NCI-H146 (cell line): ENCODE data around the gene CELA2A.
"Not testable (repeated sequence)": the region's sequence is repeated elsewhere in the genome, so short reads cannot be mapped to it uniquely, and the experiment has no call there.

Experiments used
- DNase-seq: peaks from one replicate; lab custom pipeline; 2025; lab: John Stamatoyannopoulos, UW

Gene CELA2A

DNA sequence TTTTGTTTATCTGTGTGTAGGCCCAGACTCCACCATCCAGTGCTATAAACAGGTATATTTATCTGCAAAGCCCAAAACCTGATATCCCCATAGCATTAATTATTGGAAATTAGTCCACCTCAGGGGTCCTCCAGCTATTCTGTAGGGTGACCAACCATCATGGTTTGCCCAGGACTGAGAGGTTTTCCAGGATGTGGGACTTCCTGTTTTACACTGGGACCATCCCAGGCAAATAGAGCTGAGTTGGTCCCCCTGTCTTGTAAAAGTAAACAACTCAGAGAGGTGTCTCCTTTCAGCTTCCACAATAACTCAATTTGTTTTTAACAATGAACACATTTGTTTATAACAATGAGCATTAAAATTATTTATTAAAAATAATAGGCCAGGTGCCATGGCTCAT, 11.6 kb downstream of the CELA2A start:
- no peak for DNase-seq

DNA sequence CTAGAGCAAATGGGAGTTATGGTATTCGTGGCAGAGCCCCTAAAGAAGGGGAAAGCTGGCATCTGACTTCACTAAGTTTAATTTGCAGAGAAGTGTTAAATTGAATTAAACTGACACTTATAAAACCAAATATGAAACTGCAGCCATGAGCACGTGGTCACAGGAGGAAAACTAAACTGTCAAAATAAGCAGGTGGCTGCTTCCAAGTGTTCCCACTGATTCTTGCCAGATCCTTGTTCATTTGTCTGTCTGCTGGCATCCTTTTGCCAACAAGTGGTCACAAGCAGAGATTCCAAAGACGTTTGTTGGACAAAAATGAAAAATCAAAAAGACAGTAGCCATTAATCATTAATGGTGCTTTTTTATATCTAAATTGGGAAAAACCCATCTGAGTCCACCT, 12.8 kb downstream of the CELA2A start:
- no peak for DNase-seq

DNA sequence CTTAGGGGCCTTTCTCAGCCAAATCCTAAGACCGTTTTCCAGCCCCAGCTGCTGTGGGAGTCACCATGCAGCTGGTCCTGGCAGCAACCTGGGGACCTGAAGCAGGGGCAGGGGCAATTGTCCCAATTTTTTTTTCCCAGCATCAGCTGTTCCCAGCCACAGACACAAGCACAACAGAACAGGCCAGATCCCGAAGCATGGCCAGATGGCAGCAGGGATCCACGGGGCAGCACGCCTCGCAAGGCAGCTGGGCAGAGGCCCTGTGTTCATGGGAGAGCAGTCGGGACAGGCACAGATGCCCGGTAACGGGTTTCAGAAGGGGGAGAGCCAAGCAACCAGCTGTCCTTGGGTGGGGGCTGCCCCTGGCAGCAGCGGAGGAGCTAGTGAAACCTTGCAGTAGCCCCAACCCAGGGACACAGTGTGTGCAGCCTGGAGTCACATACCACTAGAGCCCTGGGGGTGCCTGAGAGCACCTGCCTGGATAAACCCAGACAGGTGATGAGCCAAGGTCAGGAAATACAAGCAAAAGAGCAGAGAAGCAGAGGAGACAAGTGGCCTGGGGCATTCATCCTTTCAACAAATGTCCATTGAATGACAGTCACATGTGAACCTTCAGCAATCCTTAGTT, 13.4 kb downstream of the CELA2A start:
- DNase-seq = peak; percentile 51

GRCh38 chr1:15471067-15471466, 14.5 kb downstream of the CELA2A start:
- DNase-seq = not testable (repeated sequence)

- not testable (repeated sequence) for DNase-seq
These were observed 15.2 kb downstream of the CELA2A start for GRCh38 chr1:15471723-15472122.

DNA sequence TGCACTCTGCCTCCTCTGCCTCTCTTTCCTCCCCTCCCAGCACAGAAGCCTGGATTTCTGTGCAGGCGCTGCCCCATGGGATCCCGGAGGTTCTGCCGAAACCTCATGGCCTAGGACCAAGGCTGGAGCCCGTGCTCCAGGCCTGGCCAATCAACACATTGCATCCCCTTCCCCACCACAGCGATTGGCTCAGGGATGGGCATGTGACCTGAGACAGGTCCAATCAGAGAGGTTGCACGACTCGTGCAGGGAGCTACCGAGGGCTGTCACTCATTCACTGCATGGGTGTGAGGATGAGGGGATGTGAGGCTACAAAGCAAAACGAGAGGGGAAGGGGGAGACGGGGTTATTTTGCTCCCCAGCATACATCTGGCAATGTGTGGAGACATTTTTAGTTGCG, 16.1 kb downstream of the CELA2A start:
- DNase-seq = no peak

DNA sequence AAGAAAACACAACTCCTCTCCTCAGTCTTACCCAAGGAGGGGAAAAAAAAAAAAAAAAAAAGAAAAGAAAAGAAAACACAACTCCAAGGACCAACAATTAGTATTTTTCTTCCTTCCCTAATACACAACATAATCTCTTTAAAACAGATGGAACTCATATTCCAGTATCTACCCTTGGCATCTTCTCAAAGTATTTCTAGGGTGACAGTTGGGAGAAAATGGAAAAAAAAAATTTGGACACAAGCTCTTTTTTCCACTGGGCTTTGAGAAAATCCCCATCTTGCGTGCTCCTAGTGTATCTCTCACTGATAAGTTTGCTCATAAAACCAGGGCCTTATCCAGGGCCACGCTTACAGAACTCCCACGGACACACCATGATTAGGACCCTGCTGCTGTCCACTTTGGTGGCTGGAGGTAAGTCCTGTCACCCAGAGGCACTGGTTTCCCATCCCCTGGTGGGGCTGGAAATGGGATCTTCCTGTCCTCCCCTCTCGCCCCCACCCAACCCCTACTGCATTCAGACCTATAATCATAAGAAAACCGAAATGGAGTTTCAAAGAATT, 19.3 kb downstream of the CELA2A start, which contains the start of gene CELA2B:
TSS of gene CELA2B (plus strand) at position 353 of the 563 bp plus-strand sequence. CDS start at position 375, 22 bp downstream.
- no peak for DNase-seq

GRCh38 chr1:15476927-15477326, 20.4 kb downstream of the CELA2A start:
- no peak for DNase-seq

DNA sequence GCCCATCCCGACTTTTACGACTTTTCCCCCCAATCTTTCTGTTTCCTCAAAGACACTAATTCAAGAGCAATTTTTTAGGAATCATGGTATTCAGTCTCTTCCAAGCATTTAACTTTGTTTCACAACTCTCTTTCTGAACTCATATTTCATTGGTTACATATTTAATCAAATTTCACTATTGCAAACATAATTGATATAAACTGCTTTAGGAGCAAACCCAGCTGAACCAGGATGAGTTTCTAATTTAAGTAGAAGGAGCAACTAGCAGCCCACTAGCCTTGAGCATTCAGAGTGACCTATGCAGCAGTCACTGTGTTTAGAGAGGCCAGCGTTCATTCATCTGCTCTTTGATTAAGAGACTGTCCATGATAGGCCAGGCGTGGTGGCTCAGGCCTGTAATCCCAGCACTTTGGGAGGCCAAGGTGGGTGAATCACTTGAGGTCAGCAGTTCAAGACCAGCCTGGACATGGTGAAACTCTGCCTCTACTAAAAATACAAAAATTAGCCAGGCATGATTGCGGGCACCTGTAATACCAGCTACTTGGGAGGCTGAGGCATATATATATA, 21.2 kb downstream of the CELA2A start:
- DNase-seq = no peak

- no peak for DNase-seq
These were observed 23.3 kb downstream of the CELA2A start for GRCh38 chr1:15479654-15480347.

DNA sequence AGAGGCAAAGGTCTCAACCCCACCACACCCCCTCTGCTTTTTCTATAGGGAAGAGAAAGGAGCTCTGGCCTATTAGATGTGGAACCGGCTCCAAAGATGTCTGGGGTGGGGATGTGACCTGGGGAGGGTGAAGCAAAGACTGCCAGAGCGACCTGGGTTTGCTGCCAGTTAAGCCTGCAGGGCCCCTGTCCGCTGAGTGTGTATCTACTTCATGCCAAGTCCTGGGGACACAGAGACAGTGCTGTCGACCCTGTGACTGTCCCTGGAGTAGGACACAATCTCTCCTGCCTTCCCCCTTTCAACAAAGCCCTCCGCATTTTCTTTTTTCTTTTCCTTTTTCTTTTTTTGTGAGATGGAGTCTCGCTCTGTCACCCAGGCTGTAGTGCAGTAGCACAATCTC, 25.9 kb downstream of the CELA2A start:
- DNase-seq = not testable (repeated sequence)

GRCh38 chr1:15482983-15483543, 26.5 kb downstream of the CELA2A start:
- not testable (repeated sequence) for DNase-seq

- no peak for DNase-seq
These were observed 27.4 kb downstream of the CELA2A start for GRCh38 chr1:15483971-15484370.

GRCh38 chr1:15484443-15484842, 27.9 kb downstream of the CELA2A start:
- DNase-seq = not testable (repeated sequence)

- no peak for DNase-seq
These were observed 29.1 kb downstream of the CELA2A start for GRCh38 chr1:15485636-15486035.

DNA sequence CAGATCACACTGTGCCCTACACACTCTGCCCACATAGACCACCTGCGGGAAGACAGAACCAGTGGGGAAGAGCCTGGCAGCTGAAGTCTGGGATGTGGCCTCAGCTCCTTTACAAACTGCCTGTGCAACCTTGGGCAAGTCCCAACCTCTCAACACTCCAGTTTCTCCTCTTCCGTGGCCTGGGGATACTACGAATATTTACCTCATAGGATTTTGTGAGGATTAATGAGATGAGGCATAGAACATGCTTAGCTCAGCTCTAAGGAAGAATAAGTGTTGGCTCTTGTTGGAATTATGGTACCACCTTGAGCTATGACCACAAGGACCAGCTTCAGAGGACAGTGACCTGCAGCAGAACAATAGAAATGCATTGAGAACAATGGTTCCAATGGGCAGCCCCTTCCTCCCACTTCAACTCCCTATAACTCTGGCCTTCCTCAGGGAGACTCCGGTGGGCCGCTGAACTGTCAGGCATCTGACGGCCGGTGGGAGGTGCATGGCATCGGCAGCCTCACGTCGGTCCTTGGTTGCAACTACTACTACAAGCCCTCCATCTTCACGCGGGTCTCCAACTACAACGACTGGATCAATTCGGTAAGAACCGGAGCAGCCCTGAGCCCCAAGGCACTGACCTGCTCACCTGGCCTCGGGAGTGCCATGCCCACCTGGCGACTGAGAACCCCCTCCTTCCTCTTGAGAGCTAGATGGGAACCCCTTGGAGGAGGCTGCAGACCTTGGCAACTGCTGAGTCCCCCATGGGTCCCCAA, 30.5 kb downstream of the CELA2A start:
- DNase-seq = not testable (repeated sequence)

DNA sequence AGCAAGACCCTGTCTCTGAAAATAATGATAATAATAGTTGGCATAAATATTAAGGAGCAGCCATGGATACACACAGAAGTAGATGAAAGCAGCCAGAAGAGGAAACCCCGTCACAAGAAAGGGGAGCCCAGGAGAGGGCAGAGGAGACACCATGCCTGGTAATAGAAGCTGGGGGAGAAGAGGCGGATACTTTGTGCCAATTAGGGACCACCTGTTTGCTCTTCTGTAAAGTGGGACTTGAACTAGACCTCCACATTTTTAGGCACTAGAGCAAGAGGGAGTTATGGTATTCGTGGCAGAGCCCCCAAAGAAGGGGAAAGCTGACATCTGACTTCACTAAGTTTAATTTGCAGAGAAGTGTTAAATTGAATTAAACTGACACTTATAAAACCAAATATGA, 31.8 kb downstream of the CELA2A start:
- DNase-seq = no peak

GRCh38 chr1:15489052-15489736, 32.7 kb downstream of the CELA2A start:
- DNase-seq = peak; percentile 83

DNA sequence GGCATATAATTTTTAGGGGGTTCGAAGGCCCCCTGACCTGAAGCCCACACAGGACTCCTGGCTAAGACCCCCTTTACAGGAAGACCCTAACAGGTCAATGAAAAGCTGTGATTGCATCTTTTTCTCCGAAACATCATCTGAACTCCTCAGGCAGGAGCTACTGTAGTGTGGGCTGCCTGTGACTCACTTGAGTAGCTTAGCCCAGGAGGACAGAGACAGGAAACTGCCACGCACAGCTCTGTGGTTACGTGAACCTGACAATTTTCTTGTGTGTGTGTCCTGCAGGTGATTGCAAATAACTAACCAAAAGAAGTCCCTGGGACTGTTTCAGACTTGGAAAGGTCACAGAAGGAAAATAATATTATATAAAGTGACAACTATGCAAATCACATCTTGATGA, 34.5 kb downstream of the CELA2A start:
- not testable (repeated sequence) for DNase-seq

GRCh38 chr1:15492596-15492995, 36.1 kb downstream of the CELA2A start:
- no peak for DNase-seq

DNA sequence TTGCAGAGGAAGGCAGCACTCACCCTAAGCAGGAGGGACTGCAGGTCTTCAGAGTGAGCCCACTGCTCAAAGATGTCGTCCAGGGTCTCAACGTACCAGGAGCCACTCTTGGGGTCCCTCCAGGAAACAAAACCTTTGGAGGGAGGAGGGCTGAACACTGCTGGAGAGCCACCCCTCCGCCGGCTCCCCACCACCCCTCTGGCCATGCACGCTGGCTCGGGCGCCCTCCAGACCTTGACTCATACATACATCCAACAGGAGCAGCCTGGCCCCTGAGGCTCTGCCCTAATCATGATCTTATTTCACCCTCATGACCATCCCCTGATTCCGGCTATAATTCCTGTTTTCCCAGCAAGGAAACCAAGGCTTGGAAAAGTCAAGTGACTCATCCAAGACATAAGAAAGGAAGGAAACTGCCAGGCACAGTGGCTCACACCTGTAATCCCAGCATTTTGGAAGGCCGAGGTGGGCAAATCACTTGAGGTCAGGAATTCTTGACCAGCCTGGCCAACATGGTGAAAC, 37.4 kb downstream of the CELA2A start:
- DNase-seq = no peak
